Gastroesophageal sphincter (tissue), 3 donors: ENCODE results near the gene ECM2.

Source experiments
- EP300 ChIP-seq: sonication (generic); formaldehyde crosslinking; IDR thresholded peaks from one replicate; pipeline ENCODE4 v1.6.1; 2017; ENCODE audit warnings: antibody characterized with exemption, mild to moderate bottlenecking
- POLR2A ChIP-seq, 2 donors: fragments of 450-650 bp; IDR thresholded peaks; one replicate each; pipeline ENCODE4 v1.6.1; 2017; ENCODE audit warnings: antibody characterized with exemption in 2 of 2, mild to moderate bottlenecking in 2 of 2, moderate library complexity in 1 of 2
- TF ChIP-seq, protein P1 (sequence below), 4 experiments: fragments of 200-600 bp in 2 of 4; fragments of 450-650 bp in 2 of 4; sonication (generic) in 1 of 4; IDR thresholded peaks; one replicate each; pipeline ENCODE4 v1.5.1; 2017 to 2019; ENCODE audit warnings: antibody characterized with exemption in 4 of 4, mild to moderate bottlenecking in 2 of 4, moderate library complexity in 2 of 4

- TF ChIP-seq POLR2A (IDR thresholded peaks at IDR 0.05): no peak
- TF ChIP-seq, protein P1, sequence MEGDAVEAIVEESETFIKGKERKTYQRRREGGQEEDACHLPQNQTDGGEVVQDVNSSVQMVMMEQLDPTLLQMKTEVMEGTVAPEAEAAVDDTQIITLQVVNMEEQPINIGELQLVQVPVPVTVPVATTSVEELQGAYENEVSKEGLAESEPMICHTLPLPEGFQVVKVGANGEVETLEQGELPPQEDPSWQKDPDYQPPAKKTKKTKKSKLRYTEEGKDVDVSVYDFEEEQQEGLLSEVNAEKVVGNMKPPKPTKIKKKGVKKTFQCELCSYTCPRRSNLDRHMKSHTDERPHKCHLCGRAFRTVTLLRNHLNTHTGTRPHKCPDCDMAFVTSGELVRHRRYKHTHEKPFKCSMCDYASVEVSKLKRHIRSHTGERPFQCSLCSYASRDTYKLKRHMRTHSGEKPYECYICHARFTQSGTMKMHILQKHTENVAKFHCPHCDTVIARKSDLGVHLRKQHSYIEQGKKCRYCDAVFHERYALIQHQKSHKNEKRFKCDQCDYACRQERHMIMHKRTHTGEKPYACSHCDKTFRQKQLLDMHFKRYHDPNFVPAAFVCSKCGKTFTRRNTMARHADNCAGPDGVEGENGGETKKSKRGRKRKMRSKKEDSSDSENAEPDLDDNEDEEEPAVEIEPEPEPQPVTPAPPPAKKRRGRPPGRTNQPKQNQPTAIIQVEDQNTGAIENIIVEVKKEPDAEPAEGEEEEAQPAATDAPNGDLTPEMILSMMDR (IDR thresholded peaks at IDR 0.05): no peak
- TF ChIP-seq EP300: no peak
Measured at GRCh38 chr9:92492781-92493401, 42.9 kb downstream of the ECM2 start.
